ENCODE measurements around the gene PIK3IP1.

DNA sequence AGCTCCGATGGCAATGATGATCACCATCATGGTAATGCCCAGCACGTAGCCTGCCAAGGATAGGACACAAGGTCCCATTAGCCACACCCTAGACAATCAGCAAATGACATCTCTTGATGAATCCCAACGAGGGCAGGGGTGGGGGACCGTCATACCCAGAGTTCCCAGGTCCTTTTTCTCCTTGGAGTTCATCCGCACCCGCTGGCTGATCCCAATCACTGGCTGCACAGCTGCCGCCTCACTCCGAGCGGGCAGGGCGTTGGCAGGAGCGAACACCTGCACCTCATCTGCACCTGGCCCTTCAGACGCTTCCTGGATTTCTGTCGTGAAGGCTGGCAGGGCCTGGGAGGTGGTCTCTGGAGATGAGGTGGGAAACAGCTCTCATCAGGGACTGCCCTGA lies 2.9 kb downstream of the PIK3IP1 start:
- TF ChIP-seq, protein P1, sequence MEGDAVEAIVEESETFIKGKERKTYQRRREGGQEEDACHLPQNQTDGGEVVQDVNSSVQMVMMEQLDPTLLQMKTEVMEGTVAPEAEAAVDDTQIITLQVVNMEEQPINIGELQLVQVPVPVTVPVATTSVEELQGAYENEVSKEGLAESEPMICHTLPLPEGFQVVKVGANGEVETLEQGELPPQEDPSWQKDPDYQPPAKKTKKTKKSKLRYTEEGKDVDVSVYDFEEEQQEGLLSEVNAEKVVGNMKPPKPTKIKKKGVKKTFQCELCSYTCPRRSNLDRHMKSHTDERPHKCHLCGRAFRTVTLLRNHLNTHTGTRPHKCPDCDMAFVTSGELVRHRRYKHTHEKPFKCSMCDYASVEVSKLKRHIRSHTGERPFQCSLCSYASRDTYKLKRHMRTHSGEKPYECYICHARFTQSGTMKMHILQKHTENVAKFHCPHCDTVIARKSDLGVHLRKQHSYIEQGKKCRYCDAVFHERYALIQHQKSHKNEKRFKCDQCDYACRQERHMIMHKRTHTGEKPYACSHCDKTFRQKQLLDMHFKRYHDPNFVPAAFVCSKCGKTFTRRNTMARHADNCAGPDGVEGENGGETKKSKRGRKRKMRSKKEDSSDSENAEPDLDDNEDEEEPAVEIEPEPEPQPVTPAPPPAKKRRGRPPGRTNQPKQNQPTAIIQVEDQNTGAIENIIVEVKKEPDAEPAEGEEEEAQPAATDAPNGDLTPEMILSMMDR (IDR thresholded peaks at IDR 0.05) = no peak
- no peak for TF ChIP-seq POLR2A (IDR thresholded peaks at IDR 0.05)
